HG03558 (cell line): ENCODE data around the gene HYCC1.
"Not testable (repeated sequence)": the region's sequence is repeated elsewhere in the genome, so short reads cannot be mapped to it uniquely, and the experiment has no call there.

Experiments
- ATAC-seq: cut with Tn5 transposase; IDR thresholded peaks from one replicate; pipeline ENCODE4 v1.9.1; 2021; ENCODE audit warnings: moderate number of reproducible peaks; ENCODE audit not compliant: unreplicated experiment; ENCODE audit errors: extremely low read depth

The HYCC1 gene

GRCh38 chr7:22990588-22990949, 23.4 kb downstream of the HYCC1 start:
- ATAC-seq: no peak

- no peak for ATAC-seq
Measured at GRCh38 chr7:22989643-22990587, 24.0 kb downstream of the HYCC1 start.

GRCh38 chr7:22985436-22985835, 28.5 kb downstream of the HYCC1 start:
- ATAC-seq: no peak

- ATAC-seq: no peak
Measured at GRCh38 chr7:22983257-22983855, 30.6 kb downstream of the HYCC1 start.

- no peak for ATAC-seq
Measured at GRCh38 chr7:22980422-22980821, 33.5 kb downstream of the HYCC1 start.

GRCh38 chr7:22979861-22980260, 34.1 kb downstream of the HYCC1 start:
- no peak for ATAC-seq

GRCh38 chr7:22979251-22979650, 34.7 kb downstream of the HYCC1 start:
- ATAC-seq: no peak

GRCh38 chr7:22974636-22975035, 39.3 kb downstream of the HYCC1 start:
- not testable (repeated sequence) for ATAC-seq

GRCh38 chr7:22972207-22972606, 41.7 kb downstream of the HYCC1 start:
- no peak for ATAC-seq

- ATAC-seq: no peak
Measured at GRCh38 chr7:22969010-22969431, 44.9 kb downstream of the HYCC1 start.
